Colonic mucosa (tissue), 4 donors: Measurements from ENCODE around the gene PLXNA4. TPM values are rescaled to one million over a fixed set of nuclear protein-coding genes. Genes with fewer than 3 reads are reported as not detected.

Experiments
- DNase-seq: peaks from one replicate; pipeline ENCODE4 v3.0.0-alpha.2; 2020
- H3K27ac ChIP-seq: fragments of 200-600 bp; one replicate; pipeline ENCODE4 v1.8.0; 2021
- H3K27me3 ChIP-seq: fragments of 200-600 bp; one replicate; pipeline ENCODE4 v1.8.0; 2021
- H3K36me3 ChIP-seq: fragments of 200-600 bp; one replicate; pipeline ENCODE4 v1.8.0; 2021
- H3K4me1 ChIP-seq: fragments of 200-600 bp; one replicate; pipeline ENCODE4 v1.8.0; 2021; ENCODE audit warnings: mild to moderate bottlenecking
- H3K4me3 ChIP-seq: fragments of 200-600 bp; one replicate; pipeline ENCODE4 v1.8.0; 2021
- H3K9ac ChIP-seq, 2 donors: one replicate each; pipeline ENCODE4 v1.7.0; 2013; ENCODE audit warnings: control low read depth in 2 of 2, low read depth in 2 of 2, low read length in 2 of 2
- H3K9me3 ChIP-seq: fragments of 200-600 bp; one replicate; pipeline ENCODE4 v1.8.0; 2021
- CTCF ChIP-seq: fragments of 200-600 bp; IDR thresholded peaks from one replicate; pipeline ENCODE4 v1.8.0; 2022; ENCODE audit warnings: antibody characterized with exemption, mild to moderate bottlenecking
- intact Hi-C: fragments of 100-400 bp; cut with DNase I; formaldehyde crosslinking; loops from one replicate; pipeline ENCODE4 v1.14.1; 2022
- total RNA-seq, 2 donors: library from RNA; stranded (reverse); fragmentation: NEBNext Ultra II Directional in 1 of 2; extraction: Animal tissue kit (Norgen Biotek cat#: 25700) in 1 of 2; gene quantifications; one replicate each; pipeline ENCODE4 v1.2.1, GENCODE V29; 2021
- donor health status: healthy.
- donor health status: DM: no; HTN: no; CAD: no.
- donor health status: DM: no; HTN: no; CAD: no.

PLXNA4 gene
- total RNA-seq, 2 donors from 2014 or later, result 0.15 to 0.77 TPM

- no peak overlapping the region for H3K4me3 ChIP-seq
- no peak overlapping the region for H3K27ac ChIP-seq
- no peaks in the 10 kb centered on the region for H3K4me1 ChIP-seq
- no peak overlapping the region for H3K9ac ChIP-seq
- no peaks in the 10 kb centered on the region for H3K36me3 ChIP-seq
- DNase-seq, result no peak
- TF ChIP-seq CTCF, result no peak
- intact Hi-C loops, result no loop called here
- H3K9me3 ChIP-seq, result no peaks in the 10 kb centered on the region
- H3K27me3 ChIP-seq, result no peaks in the 10 kb centered on the region
Observed at GRCh38 chr7:132544999-132545398, 31.3 kb downstream of the PLXNA4 start.

- DNase-seq, result no peak
- Histone ChIP-seq H3K4me3 (no peak overlapping the region), H3K27ac (no peak overlapping the region), H3K36me3 (no peaks in the 10 kb centered on the region), H3K9ac (no peak overlapping the region), H3K9me3 (no peaks in the 10 kb centered on the region), H3K4me1 (no peaks in the 10 kb centered on the region), H3K27me3 (no peaks in the 10 kb centered on the region)
- intact Hi-C loops, result no loop called here
- no peak for TF ChIP-seq CTCF
Observed at GRCh38 chr7:132544025-132544424, 32.2 kb downstream of the PLXNA4 start.

GRCh38 chr7:132542895-132543294 lies 33.4 kb downstream of the PLXNA4 start:
- no peaks in the 10 kb centered on the region for H3K36me3 ChIP-seq
- no peak overlapping the region for H3K4me3 ChIP-seq
- intact Hi-C loops, result no loop called here
- no peak for TF ChIP-seq CTCF
- H3K4me1 ChIP-seq, result no peaks in the 10 kb centered on the region
- no peak for DNase-seq
- H3K9ac ChIP-seq, result no peak overlapping the region
- no peak overlapping the region for H3K27ac ChIP-seq
- H3K9me3 ChIP-seq, result no peaks in the 10 kb centered on the region
- H3K27me3 ChIP-seq, result no peaks in the 10 kb centered on the region

GRCh38 chr7:132541656-132542055 lies 34.6 kb downstream of the PLXNA4 start:
- Histone ChIP-seq H3K4me3 (no peak overlapping the region), H3K9ac (no peak overlapping the region), H3K27me3 (no peaks in the 10 kb centered on the region), H3K36me3 (no peaks in the 10 kb centered on the region), H3K27ac (no peak overlapping the region), H3K4me1 (no peaks in the 10 kb centered on the region), H3K9me3 (no peaks in the 10 kb centered on the region)
- DNase-seq, result no peak
- TF ChIP-seq CTCF, result no peak
- intact Hi-C loops, result no loop called here

- Histone ChIP-seq H3K27ac (no peak overlapping the region), H3K9me3 (no peaks in the 10 kb centered on the region), H3K9ac (no peak overlapping the region), H3K27me3 (no peaks in the 10 kb centered on the region), H3K4me3 (no peak overlapping the region), H3K4me1 (no peaks in the 10 kb centered on the region), H3K36me3 (no peaks in the 10 kb centered on the region)
- intact Hi-C loops, result no loop called here
- DNase-seq, result no peak
- no peak for TF ChIP-seq CTCF
Observed at GRCh38 chr7:132537456-132538145, 38.7 kb downstream of the PLXNA4 start.
